IPS-11a (cell line): ENCODE data around the gene PPP2R5C.

ENCODE experiments used
- H3K4me3 ChIP-seq: one replicate; pipeline ENCODE4 v1.5.1; 2013; ENCODE audit warnings: low read depth, low read length, control low read depth

Gene PPP2R5C

GRCh38 chr14:101859958-101860357 lies 98.4 kb downstream of the PPP2R5C start:
- no peak overlapping the region for H3K4me3 ChIP-seq

DNA sequence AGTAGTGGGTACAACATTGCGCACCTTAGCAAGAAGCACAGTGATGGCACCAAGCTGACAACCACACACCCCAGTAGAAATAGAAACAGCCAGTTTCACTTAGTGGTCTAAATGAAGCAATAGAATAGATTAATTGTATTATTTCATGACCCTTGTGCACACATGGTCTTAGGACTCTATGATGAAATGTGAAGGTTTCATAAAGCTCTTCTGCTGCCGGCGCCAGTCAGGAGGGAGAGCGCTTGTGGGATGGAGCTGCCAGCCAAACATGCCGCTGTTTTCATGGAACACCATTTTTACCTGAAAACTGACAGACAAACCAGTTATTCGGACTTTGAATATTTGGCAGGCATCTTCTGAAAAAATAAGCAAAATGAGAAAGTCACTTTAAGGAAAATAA lies 100.0 kb downstream of the PPP2R5C start:
- H3K4me3 ChIP-seq = no peak overlapping the region

DNA sequence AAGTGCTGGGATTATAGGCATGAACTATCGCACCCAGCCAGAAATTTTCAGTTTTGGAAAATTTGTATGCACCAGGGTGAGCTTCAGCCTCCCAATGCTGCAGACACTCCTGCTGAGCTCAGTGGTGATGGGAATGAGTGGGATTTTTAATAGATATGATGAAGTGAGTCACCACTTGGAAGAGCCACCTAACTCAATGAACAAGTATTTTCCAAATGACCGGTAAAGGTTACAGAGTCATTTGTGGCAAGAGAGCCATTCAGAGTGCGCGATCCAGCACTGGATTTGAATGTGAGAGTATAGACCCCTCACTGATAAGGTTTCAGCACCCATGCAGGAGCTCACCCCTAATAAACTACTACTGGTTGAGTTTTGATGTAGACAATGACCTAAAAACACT lies 100.7 kb downstream of the PPP2R5C start:
- H3K4me3 ChIP-seq = no peak overlapping the region

DNA sequence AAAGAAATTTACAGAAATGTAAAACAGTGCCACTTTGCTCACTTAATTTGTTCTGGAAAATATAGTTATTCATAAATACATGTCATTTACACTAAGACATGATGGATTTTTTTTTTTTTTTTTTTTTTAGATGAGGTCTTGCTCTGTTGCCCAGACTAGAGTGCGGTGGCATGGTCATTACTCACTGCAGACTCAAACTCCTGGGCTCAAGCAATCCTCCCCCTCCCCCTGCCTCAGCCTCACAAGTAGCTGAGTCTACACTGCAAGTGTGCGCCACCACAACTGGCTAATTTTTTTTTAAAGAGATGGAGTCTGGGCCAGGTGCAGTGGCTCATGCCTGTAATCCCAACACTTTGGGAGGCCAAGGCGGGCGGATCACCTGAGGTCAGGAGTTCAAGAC lies 101.2 kb downstream of the PPP2R5C start:
- H3K4me3 ChIP-seq = no peak overlapping the region

DNA sequence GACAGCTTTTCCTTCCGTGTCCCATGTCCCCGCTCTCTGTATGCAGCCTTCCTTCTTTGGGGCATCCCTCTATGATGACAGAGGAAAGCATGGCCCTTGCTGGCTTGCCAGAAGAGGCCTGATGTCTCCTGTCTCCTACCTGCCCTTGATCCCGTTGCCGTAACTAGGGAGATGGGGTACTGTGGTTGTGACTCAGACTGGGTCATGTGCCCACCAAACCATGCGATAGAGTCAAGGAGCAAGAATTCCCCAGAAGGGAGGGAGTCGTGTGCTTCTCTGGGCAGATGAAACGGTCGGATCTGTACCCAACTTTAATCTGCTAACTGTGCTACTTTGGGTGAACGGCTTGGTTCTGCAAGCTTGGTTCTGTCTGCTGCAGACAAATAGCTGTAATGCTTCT lies 103.8 kb downstream of the PPP2R5C start:
- H3K4me3 ChIP-seq = no peak overlapping the region

DNA sequence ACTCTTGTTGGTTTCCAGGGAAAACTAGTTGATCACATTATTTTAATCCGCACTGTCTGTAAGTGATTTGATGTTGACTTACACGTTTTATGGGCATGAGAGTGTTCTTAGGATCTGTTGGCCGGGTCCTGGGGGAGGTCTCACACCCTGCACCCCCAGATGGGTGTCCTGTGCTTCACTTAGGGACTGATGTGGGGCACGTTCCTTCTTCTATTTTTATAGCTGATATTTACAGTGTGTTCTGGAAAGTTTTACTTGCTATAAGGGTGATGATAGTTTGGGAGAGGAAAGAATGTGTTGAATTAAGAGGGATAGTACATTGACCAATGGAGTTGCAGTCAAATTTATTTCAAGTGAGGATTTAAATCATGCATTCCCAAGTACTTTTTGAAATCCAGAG lies 106.3 kb downstream of the PPP2R5C start:
- no peak overlapping the region for H3K4me3 ChIP-seq

DNA sequence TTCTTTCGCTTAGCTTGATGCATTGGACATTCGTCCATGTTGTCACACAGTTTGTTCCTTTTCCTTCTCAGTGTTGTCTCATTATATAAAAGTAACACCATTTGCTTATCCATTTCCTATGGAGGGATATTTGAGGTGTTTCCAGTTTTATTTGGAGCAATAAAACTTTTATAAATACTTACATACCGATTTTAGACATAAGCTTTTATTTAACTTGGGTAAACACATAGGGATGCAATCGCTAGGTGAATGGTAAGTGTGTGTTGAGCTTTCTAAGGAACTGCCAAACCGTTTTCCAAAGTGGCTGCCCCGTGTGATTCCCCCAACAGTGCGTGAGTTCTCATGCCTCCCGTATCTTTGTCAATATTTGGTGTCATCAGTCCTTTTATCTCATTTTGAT lies 107.7 kb downstream of the PPP2R5C start:
- no peak overlapping the region for H3K4me3 ChIP-seq

DNA sequence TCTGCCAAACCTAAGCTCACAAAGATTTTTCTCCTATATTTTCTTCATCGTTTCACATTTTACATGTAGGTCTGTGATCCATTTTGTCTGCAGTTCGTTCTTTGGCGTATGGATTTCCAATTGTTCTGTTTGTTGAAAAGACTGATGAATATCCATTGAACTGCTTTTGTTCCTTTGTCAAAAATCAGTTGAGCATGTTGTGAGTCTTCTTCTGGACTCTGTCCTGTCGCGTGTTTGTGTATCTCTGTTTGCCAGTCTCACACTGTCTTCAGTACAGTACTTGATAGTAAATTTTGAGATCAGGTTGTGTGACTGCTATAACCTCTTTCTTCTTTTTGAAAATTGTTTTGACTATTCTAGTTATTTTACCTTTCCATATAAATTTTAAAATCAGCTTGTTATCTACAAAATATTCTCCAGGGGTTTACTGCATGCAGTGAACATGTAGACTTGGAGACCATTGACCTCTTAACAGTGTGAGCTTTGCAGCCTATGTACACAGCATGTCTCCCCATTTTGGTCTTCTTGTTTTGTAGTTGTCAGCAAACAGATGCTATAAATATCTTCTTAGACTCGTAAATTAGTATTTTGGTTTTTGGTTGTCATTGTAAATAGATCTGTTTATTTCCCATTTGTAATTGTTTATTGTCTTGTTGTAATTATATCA lies 108.9 kb downstream of the PPP2R5C start:
- H3K4me3 ChIP-seq = no peak overlapping the region

GRCh38 chr14:101872346-101872745 lies 110.8 kb downstream of the PPP2R5C start:
- no peak overlapping the region for H3K4me3 ChIP-seq

DNA sequence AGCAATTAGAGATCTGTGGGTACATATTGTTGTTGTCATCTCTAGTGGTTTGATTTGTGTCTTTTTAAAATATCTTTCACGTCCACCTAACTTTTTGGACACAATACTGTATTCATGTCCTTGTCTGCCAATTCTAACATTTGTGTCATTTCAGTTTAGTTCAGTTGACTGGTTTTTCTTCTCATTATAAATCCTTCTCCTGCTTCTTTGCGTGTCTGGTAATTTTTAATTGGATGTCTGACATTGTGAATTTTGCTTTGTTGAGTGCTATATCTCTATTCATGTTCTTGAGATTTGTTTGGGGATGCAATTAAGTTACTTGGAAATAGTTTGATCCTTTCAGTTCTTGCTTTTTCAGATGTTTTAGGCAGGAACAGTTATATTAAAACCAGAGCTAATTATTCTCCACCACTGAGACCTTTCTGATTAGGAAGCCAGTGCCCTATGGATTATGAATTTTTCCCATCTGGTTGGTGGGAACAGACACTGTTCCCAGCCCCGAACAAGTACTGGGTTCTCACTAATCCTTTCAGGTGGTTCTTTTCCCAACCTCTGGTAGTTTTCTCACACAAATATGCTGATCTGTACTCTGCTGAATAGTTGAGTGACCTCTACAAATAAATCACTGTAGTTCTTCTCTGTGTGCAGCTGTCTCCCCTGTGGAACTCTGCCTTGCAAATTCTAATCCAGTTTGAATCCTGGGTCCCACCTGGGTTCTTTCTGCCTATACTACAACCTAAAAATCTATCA lies 111.7 kb downstream of the PPP2R5C start:
- H3K4me3 ChIP-seq = no peak overlapping the region

DNA sequence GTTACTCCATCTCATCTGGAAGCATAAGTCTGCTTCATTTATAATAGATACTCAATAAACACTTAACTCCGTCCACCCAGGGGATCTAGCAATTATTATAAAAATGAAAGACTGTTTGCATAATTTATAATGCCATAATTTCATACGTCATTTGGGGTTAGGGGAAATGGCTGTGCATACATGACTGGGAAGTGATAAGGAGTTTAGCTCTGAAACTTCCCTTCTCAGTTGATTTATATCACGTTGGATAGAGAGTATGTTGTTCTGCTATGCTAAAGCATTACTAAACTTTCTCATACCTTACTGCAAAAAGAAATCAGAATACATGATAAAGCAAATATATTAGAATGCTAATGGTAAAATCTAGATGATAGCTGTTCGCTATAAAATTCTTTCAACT lies 112.5 kb downstream of the PPP2R5C start:
- no peak overlapping the region for H3K4me3 ChIP-seq

DNA sequence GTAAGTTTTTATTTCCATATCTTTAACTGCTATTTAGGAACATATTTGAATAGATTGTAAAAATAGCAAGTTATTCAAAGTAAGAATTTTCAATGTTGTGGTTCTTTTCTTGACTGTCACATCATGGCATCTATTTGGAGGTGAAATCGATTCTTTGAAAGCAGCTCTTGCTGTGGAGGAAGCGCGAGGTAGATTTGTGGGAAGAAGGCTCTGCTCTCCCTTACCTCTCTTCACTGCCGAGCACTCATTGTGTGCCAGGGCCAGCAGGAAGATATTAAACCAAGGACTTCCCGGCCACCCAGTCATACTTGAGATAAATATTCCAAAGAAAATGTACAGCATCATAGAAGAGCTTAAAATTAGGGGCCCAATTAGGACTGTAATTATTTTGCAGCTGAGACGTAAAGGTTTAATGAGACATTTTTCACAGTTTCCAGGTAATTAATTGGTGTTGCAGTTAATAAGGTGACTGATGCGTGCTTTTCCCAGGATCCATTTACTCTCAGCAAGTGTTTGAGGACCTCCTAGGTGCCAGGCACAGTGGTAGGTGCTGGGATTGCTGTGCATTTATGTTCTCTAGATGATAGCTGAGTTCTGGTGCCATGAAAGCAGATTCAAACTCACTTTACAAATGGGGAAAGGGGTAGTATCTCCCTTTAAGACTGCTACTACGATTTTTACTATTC lies 113.7 kb downstream of the PPP2R5C start:
- H3K4me3 ChIP-seq = no peak overlapping the region

DNA sequence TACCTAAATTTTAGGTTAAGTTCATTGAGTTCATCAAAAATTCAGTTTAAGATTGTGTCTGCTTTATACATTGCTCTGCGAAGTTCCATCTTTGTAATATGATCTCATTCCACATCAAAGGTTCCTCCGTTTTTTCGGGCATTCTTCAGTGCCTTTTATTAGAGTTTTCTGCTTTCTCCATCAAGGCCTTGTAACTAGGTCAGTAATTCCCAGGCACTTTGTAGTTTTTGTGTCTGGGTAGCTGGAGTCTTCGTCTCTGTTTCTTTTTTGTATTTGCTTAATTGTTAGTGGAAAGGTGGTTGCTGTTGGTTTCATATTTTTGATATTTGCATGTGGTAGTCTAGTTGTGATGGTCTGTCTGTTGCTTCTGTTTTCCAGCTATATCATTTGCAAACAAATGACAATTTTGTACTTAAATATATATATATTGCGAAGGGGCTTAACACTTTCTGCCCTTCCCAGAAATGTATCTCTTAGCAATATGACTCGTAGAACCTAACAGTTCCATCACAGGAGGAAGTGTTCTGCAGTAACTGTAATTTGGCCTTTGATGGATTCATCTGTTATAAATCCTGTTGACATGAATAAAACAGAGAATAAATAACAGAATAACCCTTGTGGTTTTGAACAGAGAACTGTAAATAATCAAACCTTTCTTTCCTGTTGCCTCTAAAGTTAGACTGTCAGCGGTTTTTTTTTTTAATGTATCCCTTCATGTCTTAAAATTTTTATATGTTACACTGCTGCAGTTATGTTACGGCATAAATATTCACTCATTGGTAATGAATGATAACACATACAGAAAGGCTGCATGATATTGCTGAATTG lies 114.4 kb downstream of the PPP2R5C start:
- no peak overlapping the region for H3K4me3 ChIP-seq

- H3K4me3 ChIP-seq = no peak overlapping the region
Observed at GRCh38 chr14:101876555-101876938, 115.0 kb downstream of the PPP2R5C start.

GRCh38 chr14:101877766-101878165 lies 116.3 kb downstream of the PPP2R5C start:
- no peak overlapping the region for H3K4me3 ChIP-seq

GRCh38 chr14:101878211-101878821 lies 116.8 kb downstream of the PPP2R5C start:
- no peak overlapping the region for H3K4me3 ChIP-seq

- no peak overlapping the region for H3K4me3 ChIP-seq
Observed at GRCh38 chr14:101878822-101879528, 117.5 kb downstream of the PPP2R5C start.

DNA sequence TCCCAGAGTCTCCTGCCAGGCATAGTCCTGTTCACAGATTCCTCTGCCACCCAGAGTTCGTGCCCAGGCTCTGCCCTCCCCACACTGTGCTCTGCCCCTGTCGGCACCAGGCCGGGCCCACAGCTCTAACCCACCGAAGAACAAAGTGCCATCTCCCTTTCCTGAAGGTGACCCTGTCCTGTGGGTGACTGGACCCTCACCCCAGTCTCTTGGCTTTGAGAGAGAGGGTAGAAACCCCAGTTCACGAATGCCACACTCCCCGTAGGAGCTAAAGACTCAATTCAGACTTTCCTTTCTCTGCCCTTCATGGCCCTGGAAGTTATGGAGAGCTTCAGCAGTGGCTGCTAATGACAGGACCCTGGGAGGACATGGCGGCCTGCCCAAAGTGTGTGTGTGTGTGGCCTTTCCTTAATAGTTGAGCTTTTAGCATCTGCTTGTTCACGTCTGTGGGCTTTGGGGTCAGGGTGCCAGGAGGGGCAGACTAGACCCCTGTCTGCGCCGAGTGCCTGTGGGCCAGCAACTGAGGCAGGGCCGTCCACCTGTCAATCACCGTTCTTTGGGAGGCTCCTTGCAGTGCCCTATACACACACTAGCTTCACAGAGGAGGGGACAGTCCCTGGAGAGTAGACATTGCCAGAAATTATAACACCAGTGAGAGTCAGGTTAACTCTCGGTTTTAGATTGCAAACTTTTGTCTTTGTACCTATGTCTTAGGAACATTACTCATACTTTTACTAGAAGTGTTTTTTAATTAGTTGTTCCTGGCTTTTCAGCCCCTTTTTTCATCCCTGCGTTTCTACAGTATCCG lies 118.2 kb downstream of the PPP2R5C start:
- H3K4me3 ChIP-seq = no peak overlapping the region

DNA sequence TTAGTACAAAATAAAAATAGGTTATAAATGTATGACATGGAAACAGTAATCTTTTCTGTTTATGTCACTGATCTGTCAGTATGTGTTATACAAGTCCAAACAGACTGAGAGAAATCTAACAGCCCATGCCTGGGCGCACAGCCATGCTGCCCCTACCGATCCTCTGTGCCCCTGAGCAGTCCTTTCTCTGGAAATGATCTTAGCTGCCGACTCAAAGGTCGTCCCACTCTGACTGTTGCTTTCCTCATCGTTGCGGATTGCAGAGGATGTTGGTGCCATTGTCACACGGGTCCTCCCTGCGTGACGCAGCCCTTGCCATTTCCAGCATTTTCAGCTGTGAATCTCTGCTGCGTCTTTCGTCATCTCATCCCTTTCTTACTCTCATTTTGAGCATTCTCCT lies 119.9 kb downstream of the PPP2R5C start:
- no peak overlapping the region for H3K4me3 ChIP-seq
